ENCODE results near the gene GNAI1. TPM values are rescaled to one million over a fixed set of nuclear protein-coding genes. Genes with fewer than 3 reads are reported as not detected.

GNAI1 gene
- polyA plus RNA-seq, 3 donors: 6.1 to 70.5 (median 35.8) TPM

DNA sequence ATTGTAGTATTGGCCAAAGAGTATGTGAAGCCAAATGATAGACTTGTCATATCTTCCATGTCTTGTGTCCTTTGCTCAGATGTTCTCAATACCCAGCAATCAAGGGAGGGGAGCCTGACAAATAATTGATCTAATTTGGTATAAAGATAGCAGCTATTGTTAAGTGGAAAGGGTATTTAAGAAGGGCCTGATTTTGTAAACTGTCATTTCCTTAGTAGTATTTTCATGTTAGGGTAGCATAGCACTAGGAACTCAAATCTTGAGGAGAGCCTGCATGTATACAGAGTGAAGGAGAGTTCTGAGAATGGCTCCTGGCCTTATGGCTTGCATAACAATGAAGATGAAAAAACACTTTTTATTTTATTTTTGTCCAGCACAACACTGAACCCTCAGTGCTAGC is 53.1 kb downstream of the GNAI1 start:
- no peak overlapping the region for H3K27ac ChIP-seq (ENCODE audit: low read depth, low read length)

DNA sequence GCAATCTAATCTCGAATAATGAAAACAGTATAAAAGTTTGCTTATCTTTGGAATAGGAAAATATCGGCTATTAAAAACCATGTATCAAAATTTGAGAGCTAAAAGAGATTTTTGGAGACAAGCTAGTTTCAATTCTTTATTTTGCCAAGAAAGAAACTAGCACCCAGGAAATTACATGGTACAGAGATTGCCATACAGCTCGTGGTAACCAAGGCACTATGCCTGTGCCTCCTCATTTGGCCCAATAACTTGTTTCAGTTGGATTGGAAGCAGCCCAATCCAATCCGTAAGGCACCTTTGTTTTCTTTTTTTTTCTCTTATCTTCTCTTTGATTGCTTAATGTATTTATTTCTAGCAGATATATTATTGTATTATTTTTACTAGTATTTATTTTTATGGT is 55.0 kb downstream of the GNAI1 start:
- H3K27ac ChIP-seq (ENCODE audit: low read depth, low read length): no peak overlapping the region
- WGBS, 3 donors: 57 to 66% (median 66%) methylated on average over 4 of the region's 4 CpGs

DNA sequence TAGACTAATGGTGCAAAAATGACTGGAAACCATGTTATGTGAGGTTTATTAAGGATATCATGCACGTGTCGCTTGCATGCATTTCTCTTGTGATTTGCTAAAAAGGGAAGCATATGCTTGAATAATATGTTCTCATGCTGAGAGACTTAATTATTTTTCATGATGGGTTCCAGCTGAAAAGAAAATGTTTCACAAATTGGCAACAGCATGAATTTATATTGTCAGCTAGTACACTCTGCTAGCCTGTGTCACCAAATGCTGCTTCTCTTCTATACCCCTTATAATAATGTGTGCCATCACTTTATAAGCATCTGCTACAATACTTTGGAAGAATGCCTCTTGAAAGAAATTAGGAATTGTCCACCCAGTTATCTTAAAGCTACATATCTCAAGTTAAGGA is 63.0 kb downstream of the GNAI1 start:
- H3K27ac ChIP-seq (ENCODE audit: low read depth, low read length): no peak overlapping the region
- WGBS, 3 donors: 73 to 95% (median 86%) methylated on average over 2 of the region's 2 CpGs

DNA sequence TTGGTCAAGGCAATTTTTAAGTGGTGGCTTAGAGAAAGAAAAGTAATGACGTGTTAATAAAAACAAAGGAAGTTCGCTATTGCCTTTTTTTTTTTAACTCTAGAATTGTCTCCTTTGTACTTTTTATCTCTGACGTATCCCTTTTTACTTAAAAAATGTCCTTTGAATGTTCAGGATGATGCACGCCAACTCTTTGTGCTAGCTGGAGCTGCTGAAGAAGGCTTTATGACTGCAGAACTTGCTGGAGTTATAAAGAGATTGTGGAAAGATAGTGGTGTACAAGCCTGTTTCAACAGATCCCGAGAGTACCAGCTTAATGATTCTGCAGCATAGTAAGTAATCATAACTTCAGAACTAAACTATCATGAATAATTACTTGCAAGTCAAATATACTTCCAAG is 64.4 kb downstream of the GNAI1 start:
- WGBS, 3 donors: 85 to 93% (median 89%) methylated on average over 5 of the region's 5 CpGs
- no peak overlapping the region for H3K27ac ChIP-seq (ENCODE audit: low read depth, low read length)

DNA sequence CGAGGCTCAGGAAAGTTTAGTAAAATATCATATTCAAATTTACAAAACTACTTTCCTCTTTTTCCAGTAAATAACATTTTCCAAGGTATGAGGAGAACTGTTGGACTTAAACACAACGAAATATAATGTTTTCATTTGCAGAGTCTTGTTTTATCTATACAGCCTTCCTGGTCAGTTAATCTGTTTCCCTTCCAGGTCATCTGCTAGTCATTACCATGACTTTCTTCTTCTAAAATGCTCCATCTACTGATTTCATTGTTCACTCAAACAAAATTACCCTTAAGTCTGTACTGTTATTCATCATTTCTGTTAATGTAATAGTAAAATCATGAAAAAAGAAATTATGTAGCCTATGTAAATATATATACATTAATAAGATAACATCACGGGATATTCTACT is 69.8 kb downstream of the GNAI1 start:
- no peak overlapping the region for H3K27ac ChIP-seq (ENCODE audit: low read depth, low read length)
- 57 to 60% (median 59%) methylated on average over 3 of the region's 3 CpGs for WGBS, 3 donors

DNA sequence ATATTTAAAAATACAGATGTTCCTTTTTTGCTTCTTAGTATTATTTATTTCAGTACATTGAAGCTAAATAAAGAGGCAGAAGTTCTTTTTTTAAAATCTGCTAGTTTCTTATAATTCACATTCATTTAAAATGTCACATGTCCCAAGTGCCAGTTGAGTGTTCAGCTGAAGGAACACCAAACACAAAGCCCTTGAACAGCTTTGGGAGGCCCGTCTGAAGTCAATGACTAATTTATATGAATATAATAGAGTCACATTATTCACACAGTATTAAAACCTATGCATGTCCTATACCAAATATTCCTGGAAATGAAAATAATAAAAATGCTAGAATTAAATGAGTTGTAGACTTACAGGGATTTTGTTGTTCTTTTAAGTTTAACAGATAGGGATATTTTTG is 70.3 kb downstream of the GNAI1 start:
- WGBS, 3 donors: 68 to 70% (median 70%) methylated on average over 1 of the region's 1 CpG
- H3K27ac ChIP-seq (ENCODE audit: low read depth, low read length): no peak overlapping the region

DNA sequence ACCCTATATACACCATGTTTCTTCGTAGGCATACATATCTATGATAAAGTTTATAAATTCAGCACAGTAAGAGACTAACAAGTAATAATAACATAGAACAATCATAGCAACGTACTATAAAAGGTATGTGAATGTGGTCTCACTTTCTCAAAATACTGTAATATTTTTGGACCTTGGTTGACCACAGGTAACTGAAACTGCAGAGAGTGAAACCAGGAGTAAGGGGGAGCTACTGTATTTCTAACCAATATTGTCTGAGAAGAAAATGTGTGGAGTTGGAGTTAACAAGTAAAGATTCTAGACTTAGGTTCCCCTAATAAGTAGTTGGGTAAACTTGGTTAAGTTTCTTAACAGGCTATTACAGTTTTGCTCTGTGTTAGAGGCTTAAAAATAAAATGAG is 72.1 kb downstream of the GNAI1 start:
- 89 to 92% (median 90%) methylated on average over 2 of the region's 2 CpGs for WGBS, 3 donors
- H3K27ac ChIP-seq (ENCODE audit: low read depth, low read length): no peak overlapping the region

DNA sequence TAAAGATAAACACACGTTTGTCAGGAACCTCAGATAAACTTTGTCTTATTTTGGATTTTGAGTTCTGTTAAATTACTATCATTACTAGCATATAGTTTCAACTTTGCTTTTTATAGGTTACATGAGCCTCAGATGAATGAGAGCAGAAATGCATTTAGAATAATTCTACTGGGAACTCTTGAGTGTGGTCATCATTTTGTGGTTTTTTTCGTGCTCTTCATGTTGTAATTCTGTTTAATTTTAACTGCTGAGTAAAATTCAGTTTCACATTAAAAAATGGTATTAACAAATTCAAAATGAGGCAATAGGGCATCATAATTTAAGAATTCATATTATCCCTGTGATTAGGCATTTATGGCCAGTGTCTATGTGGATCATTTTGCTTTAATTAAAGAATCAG is 72.9 kb downstream of the GNAI1 start:
- 39 to 58% (median 45%) methylated on average over 2 of the region's 2 CpGs for WGBS, 3 donors
- H3K27ac ChIP-seq (ENCODE audit: low read depth, low read length): no peak overlapping the region

DNA sequence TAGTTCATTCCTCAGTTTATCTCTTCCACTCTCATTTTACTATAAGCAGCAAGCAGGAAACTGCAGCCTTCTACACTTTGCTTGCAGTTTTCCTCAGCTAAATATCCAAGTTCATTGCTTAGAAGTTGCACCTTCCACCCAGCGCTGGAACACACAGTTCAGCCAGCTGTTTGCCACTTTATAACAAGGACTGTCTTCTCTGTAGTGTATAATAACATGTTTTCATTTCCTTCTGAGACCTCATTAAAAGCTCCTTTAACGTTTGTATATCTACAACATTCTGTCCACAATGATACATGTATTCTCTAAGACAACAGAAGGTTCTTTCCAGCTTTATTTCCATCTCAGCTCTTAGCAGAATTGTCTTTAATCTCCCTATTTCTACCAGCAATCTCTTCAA is 74.1 kb downstream of the GNAI1 start:
- no peak overlapping the region for H3K27ac ChIP-seq (ENCODE audit: low read depth, low read length)
- 71 to 82% (median 80%) methylated on average over 2 of the region's 2 CpGs for WGBS, 3 donors

DNA sequence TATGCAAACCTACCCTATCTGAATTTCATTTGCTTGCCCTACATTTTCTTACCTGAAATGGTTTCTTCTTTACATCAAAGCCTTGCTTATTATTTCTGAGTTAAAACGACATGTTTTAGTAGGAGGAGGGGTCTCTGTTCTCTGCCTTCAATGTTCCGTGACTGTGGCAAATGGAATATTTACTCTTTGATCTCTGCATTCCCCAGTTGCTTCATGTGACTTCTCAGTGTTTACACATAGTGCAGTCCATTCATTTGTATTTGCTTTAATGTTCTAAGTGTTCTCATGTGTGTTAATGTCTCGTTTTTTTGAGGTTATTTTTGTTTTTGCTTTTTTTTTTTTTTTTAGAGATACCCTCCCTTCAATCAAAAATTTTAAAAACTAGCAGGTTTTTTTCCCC is 75.8 kb downstream of the GNAI1 start:
- no peak overlapping the region for H3K27ac ChIP-seq (ENCODE audit: low read depth, low read length)
- 23 to 70% (median 62%) methylated on average over 3 of the region's 3 CpGs for WGBS, 3 donors

DNA sequence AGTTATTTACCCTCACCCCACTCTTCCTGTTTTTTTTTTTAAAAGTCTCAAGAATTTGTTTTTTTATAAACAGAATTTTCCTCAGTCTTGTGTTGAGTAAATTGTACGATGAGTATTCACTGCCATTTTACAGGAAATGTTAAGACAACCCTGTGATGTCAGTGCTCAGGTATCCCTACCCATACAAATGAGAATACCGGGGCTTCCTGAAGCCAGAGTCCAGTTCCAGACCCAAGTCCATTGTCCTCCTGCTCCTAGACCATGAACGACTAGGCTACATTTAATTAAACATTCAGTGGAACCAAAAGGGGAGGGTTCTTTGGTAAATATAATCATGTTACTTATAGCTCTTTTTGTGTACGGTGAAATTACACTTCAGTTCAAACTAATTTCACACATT is 79.2 kb downstream of the GNAI1 start:
- H3K27ac ChIP-seq (ENCODE audit: low read depth, low read length): no peak overlapping the region
- 82 to 91% (median 85%) methylated on average over 4 of the region's 4 CpGs for WGBS, 3 donors

DNA sequence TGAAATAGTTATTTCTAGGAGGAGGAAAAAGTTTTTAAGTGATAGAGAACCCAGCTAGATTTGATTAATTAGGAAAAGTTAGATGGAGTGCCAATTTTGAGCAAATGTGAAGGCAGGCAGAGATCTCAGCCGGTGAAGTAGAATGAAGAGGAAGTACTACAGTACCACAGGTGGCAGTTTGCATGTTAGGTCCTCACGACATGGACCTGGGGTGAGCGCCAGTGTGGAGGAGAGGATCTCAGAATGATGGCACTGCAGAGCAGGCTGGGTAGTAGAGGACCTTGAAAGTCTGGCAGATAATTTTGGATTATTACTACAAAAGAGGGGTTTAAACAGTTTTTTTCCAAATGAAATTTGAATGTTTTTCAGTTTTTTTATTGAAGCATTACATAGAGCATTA is 81.1 kb downstream of the GNAI1 start:
- 62 to 90% (median 67%) methylated on average over 3 of the region's 3 CpGs for WGBS, 3 donors
- H3K27ac ChIP-seq (ENCODE audit: low read depth, low read length): no peak overlapping the region

DNA sequence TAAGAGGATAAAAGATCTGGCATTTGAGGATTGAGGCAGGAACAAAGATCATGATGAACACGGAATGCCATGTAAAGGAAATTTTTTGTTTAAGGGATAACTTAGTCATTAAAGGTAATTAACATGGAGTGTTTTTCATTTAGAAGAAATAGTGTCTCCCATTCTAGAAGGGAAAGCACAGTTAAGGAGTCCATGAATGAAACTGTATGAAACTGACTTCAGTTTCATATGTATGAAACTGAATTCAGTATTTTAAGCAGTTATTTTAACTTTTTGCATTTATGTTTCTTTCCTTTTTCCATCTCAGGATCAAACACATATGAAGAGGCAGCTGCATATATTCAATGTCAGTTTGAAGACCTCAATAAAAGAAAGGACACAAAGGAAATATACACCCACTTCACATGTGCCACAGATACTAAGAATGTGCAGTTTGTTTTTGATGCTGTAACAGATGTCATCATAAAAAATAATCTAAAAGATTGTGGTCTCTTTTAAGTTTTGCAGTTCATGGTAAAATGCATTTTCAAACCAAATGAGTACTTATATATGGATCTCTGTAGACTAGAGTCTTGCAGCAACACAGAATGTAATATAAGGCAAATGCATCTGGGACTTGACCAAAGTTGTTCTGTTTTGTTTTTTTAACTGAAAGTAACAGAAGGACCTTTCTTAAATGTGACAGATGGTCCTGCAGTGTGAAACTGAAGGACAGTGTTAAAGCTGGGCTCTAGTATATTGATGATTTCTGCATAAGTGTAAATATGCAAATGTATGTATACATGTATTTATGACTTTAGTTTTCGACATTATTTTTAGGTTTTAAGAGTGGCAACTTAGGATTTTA is 82.6 kb downstream of the GNAI1 start:
- WGBS, 3 donors: 90 to 94% (median 93%) methylated on average over 2 of the region's 2 CpGs
- H3K27ac ChIP-seq (ENCODE audit: low read depth, low read length): no peak overlapping the region

DNA sequence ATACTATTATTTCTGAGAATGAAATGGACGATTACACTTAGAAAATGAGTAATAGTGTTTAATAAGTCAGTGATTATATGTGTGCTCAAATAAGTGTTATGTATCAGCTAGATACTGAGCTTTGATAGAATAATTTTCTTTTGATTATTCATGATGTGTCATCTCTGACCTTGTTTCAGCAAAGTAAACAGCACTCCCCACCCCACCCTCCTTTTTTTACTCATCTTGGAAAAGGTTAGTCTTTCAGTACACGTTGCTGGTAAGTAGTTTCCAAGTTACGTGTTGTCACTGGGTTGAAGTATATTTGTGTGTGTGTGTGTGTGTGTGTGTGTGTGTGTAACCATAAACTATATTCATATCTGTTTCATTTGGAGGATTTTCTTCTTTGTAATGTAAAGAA is 84.1 kb downstream of the GNAI1 start:
- H3K27ac ChIP-seq (ENCODE audit: low read depth, low read length): no peak overlapping the region
- 58 to 65% (median 62%) methylated on average over 3 of the region's 3 CpGs for WGBS, 3 donors

DNA sequence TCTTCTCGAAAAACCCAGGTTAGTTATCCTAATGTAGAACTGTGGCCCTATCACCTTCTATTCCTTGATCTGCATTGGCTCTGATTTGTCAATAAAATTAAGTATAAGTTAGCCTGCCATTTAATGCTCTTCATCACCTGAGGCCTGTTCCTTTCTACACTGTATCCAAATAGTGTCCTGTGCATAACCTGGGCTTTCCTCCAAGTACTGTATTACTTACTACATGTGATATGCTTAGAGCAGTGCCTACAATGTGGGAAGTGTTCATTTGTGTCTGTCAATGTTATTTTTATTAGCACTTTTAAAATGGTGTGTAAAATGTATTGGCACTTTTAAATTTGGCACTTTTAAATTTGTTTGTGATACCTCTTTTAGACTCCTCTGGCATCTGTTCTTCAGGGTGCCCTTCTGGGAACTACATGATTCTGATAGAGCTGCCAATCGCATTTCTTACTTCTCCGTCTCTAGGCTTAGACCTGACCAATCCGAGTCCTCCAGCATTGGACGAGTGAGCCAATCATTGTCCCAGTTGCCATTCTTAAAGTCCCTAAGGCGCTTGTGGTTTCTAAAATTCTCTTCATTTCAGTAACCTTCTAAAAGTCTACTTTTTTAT is 85.5 kb downstream of the GNAI1 start:
- no peak overlapping the region for H3K27ac ChIP-seq (ENCODE audit: low read depth, low read length)
- WGBS, 3 donors: 87 to 97% (median 94%) methylated on average over 6 of the region's 6 CpGs

DNA sequence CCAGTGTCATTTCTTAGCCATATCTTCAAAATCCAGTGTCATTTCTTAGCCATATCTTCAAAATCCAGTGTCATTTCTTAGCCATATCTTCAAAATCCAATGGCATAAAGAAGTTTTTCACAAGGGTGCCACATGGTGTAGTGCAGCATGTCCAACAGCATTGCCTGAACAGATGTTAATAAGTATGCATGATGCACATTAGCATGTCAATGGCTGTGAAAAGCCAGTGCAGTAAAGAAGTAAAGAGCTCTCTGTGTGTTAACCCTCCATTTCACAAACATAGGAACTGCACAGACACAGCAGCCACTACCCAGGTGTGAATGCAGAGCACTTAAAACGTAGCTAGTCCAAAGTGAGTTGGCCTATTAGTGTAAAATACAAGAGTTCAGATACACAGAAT is 89.8 kb downstream of the GNAI1 start:
- 81 to 97% (median 94%) methylated on average over 1 of the region's 1 CpG for WGBS, 3 donors
- no peak overlapping the region for H3K27ac ChIP-seq (ENCODE audit: low read depth, low read length)

DNA sequence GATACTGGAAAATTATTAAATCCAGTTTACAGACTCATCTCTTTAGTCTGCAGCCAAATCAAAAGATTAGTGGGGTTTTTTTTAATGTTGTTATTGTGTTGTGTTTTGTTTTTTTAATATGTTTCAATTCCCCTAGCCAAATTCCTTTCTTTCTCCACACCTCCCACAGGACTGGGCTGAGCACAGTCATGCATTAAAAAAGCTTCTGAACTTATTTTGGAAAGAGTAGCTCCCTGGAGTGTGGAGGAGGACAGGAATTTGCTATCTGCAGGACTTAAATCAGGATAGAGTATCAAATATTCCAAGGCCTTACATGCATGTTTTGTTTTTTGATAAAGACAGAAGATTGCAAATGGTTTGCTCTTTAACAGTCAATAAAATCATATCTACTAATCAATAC is 90.7 kb downstream of the GNAI1 start:
- no peak overlapping the region for H3K27ac ChIP-seq (ENCODE audit: low read depth, low read length)

DNA sequence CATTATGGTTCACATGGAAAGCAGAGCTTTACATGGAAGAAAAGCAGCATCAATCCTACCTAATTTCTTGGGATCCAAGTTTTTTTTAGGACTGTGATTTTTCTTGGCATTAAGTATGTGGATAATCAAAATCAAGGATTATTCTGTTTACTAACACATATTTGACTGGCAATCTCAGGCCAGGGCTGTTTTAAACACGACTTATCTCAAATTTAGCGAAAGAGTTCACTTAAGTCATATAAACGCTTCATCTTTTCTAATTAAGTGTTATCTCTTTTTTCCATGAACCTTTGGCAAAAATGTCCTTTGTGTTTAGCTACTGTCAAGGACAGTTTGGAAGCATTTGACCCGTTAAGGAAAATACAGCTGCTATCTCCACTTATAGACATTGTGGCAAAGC is 92.0 kb downstream of the GNAI1 start:
- WGBS, 3 donors: 38 to 71% (median 69%) methylated on average over 4 of the region's 4 CpGs

DNA sequence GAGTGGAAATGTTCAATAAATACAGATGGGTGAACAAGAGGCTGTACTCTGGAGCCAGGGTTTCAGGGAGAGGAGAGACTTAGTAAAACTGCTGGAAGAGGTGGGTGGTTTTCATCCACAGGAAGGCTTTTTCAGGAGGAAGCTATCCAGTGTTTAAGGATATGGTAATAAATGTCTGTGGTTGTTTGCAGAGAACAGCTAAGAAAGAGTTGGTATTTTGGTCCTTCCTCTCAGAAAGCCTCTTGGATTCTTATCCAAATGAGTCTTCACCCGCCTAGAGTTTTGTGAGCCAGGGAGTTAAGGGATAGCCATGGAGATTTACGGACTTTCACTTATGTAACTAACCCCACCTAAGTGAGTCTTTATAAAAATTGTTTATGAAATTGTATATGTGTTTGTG is 95.7 kb downstream of the GNAI1 start:
- 80 to 85% (median 80%) methylated on average over 2 of the region's 2 CpGs for WGBS, 3 donors

More for the DNA sequence above, 92.0 kb downstream of the GNAI1 start:
- H3K27ac ChIP-seq (ENCODE audit: low read depth, low read length): no peak overlapping the region

DNA sequence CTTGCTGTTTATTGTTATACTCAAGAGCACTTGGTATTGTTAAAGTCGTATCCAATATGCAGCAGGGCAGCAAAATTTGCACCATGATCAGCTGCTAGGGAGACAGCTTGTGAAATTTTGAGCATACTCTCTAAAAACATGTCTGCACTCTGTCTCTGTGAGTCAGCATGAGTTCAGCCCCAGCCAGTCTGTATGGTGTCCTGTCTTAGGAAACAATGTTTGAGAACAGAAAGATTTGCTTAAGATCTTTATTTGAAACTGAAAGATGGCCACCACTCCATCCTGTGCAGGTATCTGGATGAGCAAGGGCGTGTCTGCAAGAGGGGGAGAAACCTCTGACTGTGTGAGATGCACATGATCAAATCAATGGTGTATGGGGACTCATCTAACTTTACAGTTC is 97.1 kb downstream of the GNAI1 start:
- H3K27ac ChIP-seq (ENCODE audit: low read depth, low read length): no peak overlapping the region
- WGBS, 3 donors: 91 to 97% (median 94%) methylated on average over 2 of the region's 2 CpGs

More for the DNA sequence above, 95.7 kb downstream of the GNAI1 start:
- no peak overlapping the region for H3K27ac ChIP-seq (ENCODE audit: low read depth, low read length)

All from adipose tissue (tissue), 3 donors.